ENCODE results near the gene PCNX4. TPM values are rescaled to one million over a fixed set of nuclear protein-coding genes. Genes with fewer than 3 reads are reported as not detected.

The PCNX4 gene
- total and polyA plus RNA-seq, 2 donors (not counting 1 experiment from before 2014, with no cell fraction given): 57.8 to 95.0 TPM

GRCh38 chr14:60206837-60207533, 115.3 kb downstream of the PCNX4 start:
- no peaks in the 10 kb centered on the region for H4K20me1 ChIP-seq (ENCODE audit: control insufficient read depth, extremely low read depth, insufficient read depth, low read length)
- H3K9me3 ChIP-seq (ENCODE audit: control insufficient read depth, insufficient read depth, low read depth, low read length): no peaks in the 10 kb centered on the region
- peaks cover 5% of the 10 kb centered on the region for H3K27me3 ChIP-seq (ENCODE audit: control insufficient read depth, insufficient read depth, low read length)
- no peak overlapping the region for H3K9ac ChIP-seq (ENCODE audit: insufficient read depth, low read length)
- no peaks in the 10 kb centered on the region for H3K4me1 ChIP-seq (ENCODE audit: control insufficient read depth, extremely low read depth, insufficient read depth, low read length)
- H2AFZ ChIP-seq (ENCODE audit: low read length): no peak overlapping the region
- H3K4me2 ChIP-seq (ENCODE audit: extremely low read depth, insufficient read depth, low read length): no peak overlapping the region
- no peak overlapping the region for H3K4me3 ChIP-seq (replicated peaks in 1 of 4; ENCODE audit: control extremely low read depth in 1 of 4, insufficient read depth in 1 of 4, low read depth in 3 of 4, low read length in 4 of 4)
- no peak for DNase-seq (ENCODE audit: low read depth in 2 of 2)
- no peak for TF ChIP-seq CTCF (conservative IDR thresholded peaks at IDR 0.05 in 1 of 2, IDR thresholded peaks at IDR 0.05 in 1 of 2; ENCODE audit: low read depth in 1 of 2, low read length in 2 of 2)
- TF ChIP-seq EZH2 (IDR thresholded peaks at IDR 0.05; ENCODE audit: low read length, missing control alignments): no peak
- H3K79me2 ChIP-seq (ENCODE audit: control insufficient read depth, insufficient read depth, low read length): no peaks in the 10 kb centered on the region
- H3K36me3 ChIP-seq (ENCODE audit: control insufficient read depth, insufficient read depth, low read length): no peaks in the 10 kb centered on the region
- H3K27ac ChIP-seq (ENCODE audit: insufficient read depth, low read length): no peak overlapping the region

GRCh38 chr14:60210703-60211102, 119.0 kb downstream of the PCNX4 start:
- H3K9me3 ChIP-seq (ENCODE audit: control insufficient read depth, insufficient read depth, low read depth, low read length): no peaks in the 10 kb centered on the region
- H3K27ac ChIP-seq (ENCODE audit: insufficient read depth, low read length): no peak overlapping the region
- no peak overlapping the region for H3K9ac ChIP-seq (ENCODE audit: insufficient read depth, low read length)
- no peak overlapping the region for H3K4me2 ChIP-seq (ENCODE audit: extremely low read depth, insufficient read depth, low read length)
- no peaks in the 10 kb centered on the region for H3K27me3 ChIP-seq (ENCODE audit: control insufficient read depth, insufficient read depth, low read length)
- H3K4me3 ChIP-seq (replicated peaks in 1 of 4; ENCODE audit: control extremely low read depth in 1 of 4, insufficient read depth in 1 of 4, low read depth in 3 of 4, low read length in 4 of 4): no peak overlapping the region
- no peaks in the 10 kb centered on the region for H4K20me1 ChIP-seq (ENCODE audit: control insufficient read depth, extremely low read depth, insufficient read depth, low read length)
- H3K79me2 ChIP-seq (ENCODE audit: control insufficient read depth, insufficient read depth, low read length): no peaks in the 10 kb centered on the region
- H2AFZ ChIP-seq (ENCODE audit: low read length): no peak overlapping the region
- TF ChIP-seq CTCF (conservative IDR thresholded peaks at IDR 0.05 in 1 of 2, IDR thresholded peaks at IDR 0.05 in 1 of 2; ENCODE audit: low read depth in 1 of 2, low read length in 2 of 2): no peak
- TF ChIP-seq EZH2 (IDR thresholded peaks at IDR 0.05; ENCODE audit: low read length, missing control alignments): no peak
- H3K4me1 ChIP-seq (ENCODE audit: control insufficient read depth, extremely low read depth, insufficient read depth, low read length): no peaks in the 10 kb centered on the region
- DNase-seq (ENCODE audit: low read depth in 2 of 2): no peak
- H3K36me3 ChIP-seq (ENCODE audit: control insufficient read depth, insufficient read depth, low read length): no peaks in the 10 kb centered on the region

- no peaks in the 10 kb centered on the region for H3K4me1 ChIP-seq (ENCODE audit: control insufficient read depth, extremely low read depth, insufficient read depth, low read length)
- no peak for TF ChIP-seq CTCF (conservative IDR thresholded peaks at IDR 0.05 in 1 of 2, IDR thresholded peaks at IDR 0.05 in 1 of 2; ENCODE audit: low read depth in 1 of 2, low read length in 2 of 2)
- TF ChIP-seq EZH2 (IDR thresholded peaks at IDR 0.05; ENCODE audit: low read length, missing control alignments): no peak
- H3K9ac ChIP-seq (ENCODE audit: insufficient read depth, low read length): no peak overlapping the region
- no peak overlapping the region for H3K4me3 ChIP-seq (replicated peaks in 1 of 4; ENCODE audit: control extremely low read depth in 1 of 4, insufficient read depth in 1 of 4, low read depth in 3 of 4, low read length in 4 of 4)
- no peaks in the 10 kb centered on the region for H4K20me1 ChIP-seq (ENCODE audit: control insufficient read depth, extremely low read depth, insufficient read depth, low read length)
- no peaks in the 10 kb centered on the region for H3K36me3 ChIP-seq (ENCODE audit: control insufficient read depth, insufficient read depth, low read length)
- H3K27me3 ChIP-seq (ENCODE audit: control insufficient read depth, insufficient read depth, low read length): no peaks in the 10 kb centered on the region
- H2AFZ ChIP-seq (ENCODE audit: low read length): no peak overlapping the region
- H3K4me2 ChIP-seq (ENCODE audit: extremely low read depth, insufficient read depth, low read length): no peak overlapping the region
- H3K27ac ChIP-seq (ENCODE audit: insufficient read depth, low read length): no peak overlapping the region
- DNase-seq (ENCODE audit: low read depth in 2 of 2): no peak
- no peaks in the 10 kb centered on the region for H3K9me3 ChIP-seq (ENCODE audit: control insufficient read depth, insufficient read depth, low read depth, low read length)
- no peaks in the 10 kb centered on the region for H3K79me2 ChIP-seq (ENCODE audit: control insufficient read depth, insufficient read depth, low read length)
Measured at GRCh38 chr14:60211153-60211552, 119.4 kb downstream of the PCNX4 start.

All from fibroblast of lung (primary cell).